ENCODE data around the gene CISD3.

Gene CISD3, protein sequence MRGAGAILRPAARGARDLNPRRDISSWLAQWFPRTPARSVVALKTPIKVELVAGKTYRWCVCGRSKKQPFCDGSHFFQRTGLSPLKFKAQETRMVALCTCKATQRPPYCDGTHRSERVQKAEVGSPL

DNA sequence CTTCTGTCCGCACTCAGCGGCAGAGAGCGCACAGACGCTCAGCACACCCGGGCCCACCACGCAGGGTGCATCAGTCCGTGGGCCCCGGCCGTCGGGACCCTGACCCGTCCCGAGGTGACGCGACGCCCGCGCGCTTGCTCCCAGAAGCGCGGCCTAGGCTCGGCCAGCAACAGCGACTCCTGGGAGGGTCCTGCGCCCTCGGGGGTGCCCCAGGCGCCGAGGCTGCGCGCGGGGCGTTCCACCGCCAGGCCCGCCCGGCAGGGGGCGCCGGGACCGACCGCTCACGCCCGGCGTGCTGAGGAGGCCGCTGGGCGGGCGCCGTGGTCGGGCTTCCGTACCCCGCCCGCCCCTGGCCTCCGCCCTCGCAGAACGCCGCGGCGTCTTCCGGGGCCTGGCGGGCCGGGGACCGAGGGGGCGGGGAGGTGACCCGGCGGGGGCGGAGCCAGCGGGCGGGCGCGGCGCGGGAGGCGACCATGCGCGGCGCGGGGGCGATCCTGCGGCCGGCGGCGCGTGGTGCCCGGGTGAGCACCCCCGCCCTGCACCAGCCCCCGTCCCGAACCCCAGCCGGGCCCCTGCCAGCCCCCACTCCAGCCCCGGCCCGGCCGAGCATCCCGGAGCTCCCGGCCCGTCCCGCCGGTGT, at the start of gene CISD3:
Gene CISD3 (plus strand): TSS at position 456 of the 640 bp plus-strand sequence. CDS start 18 bp downstream, at position 474.
- Mint-ChIP-seq H3K36me3 (ENCODE audit: low read depth) (peaks cover 19% of the 10 kb centered on the region), H3K27ac (peak within 1 kb of the TSS; percentile 90), H3K4me1 (ENCODE audit: low read depth) (peaks cover 62% of the 10 kb centered on the region), H3K4me3 (peak within 1 kb of the TSS; percentile 93), H3K9me3 (no peaks in the 10 kb centered on the region), H3K27me3 (ENCODE audit: low read depth) (no peaks in the 10 kb centered on the region)

- H3K27me3 Mint-ChIP-seq (ENCODE audit: low read depth): peaks cover 3% of the 10 kb centered on the region
- H3K36me3 Mint-ChIP-seq (ENCODE audit: low read depth): no peaks in the 10 kb centered on the region
- H3K4me1 Mint-ChIP-seq (ENCODE audit: low read depth): peaks cover 11% of the 10 kb centered on the region
- H3K4me3 Mint-ChIP-seq: no peak overlapping the region
- no peaks in the 10 kb centered on the region for H3K9me3 Mint-ChIP-seq
- H3K27ac Mint-ChIP-seq: no peak overlapping the region
Observed at GRCh38 chr17:38681096-38681495, 49.0 kb upstream of the CISD3 start.

DNA sequence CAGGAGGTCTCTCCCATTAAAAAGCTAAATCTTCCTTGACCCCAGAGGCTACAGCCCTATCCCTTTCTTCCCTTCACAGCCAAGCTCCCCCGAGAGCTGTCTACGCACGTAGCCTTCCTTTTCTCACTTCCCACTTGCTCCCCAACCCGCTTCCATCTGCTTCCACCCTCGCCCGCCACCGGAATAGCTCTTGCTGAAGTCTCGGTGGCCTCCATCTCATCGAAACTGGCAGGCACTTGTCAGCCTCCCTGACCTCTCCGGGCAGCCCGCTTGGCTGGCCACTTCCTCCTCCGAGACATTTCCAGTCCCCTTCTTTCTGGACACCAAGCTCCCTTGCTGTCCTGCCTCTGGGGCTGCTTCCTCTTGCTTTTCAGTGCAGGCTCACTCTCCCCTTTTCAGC, 44.6 kb upstream of the CISD3 start:
- Mint-ChIP-seq H3K27ac (no peak overlapping the region), H3K9me3 (no peaks in the 10 kb centered on the region), H3K4me1 (ENCODE audit: low read depth) (peaks cover 2% of the 10 kb centered on the region)

DNA sequence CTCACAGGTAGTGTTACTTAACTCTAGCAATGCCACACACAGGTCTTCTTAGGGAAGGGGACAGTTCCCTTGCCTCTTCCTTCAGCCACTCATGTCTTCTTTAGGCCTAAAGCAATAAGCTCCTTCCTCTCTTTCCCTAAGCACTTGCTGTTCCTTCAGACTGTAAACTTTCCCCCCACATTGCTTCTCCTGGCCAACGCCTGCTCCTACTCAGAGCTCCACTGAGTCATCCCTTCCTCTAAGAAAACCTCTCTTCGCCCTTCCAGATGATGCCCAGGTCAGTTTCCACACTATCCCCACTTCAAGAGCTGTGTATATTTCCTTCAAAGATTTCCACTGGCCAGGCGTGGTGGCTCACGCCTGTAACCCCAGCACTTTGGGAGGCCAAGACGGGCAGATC, 42.9 kb upstream of the CISD3 start:
- peaks cover 4% of the 10 kb centered on the region for H3K4me1 Mint-ChIP-seq (ENCODE audit: low read depth)
- no peaks in the 10 kb centered on the region for H3K36me3 Mint-ChIP-seq (ENCODE audit: low read depth)
- peaks cover 7% of the 10 kb centered on the region for H3K27me3 Mint-ChIP-seq (ENCODE audit: low read depth)
- no peak overlapping the region for H3K4me3 Mint-ChIP-seq
- no peaks in the 10 kb centered on the region for H3K9me3 Mint-ChIP-seq
- H3K27ac Mint-ChIP-seq: no peak overlapping the region

More for the DNA sequence above, 44.6 kb upstream of the CISD3 start:
- Mint-ChIP-seq H3K4me3 (no peak overlapping the region), H3K36me3 (ENCODE audit: low read depth) (no peaks in the 10 kb centered on the region), H3K27me3 (ENCODE audit: low read depth) (peaks cover 7% of the 10 kb centered on the region)

DNA sequence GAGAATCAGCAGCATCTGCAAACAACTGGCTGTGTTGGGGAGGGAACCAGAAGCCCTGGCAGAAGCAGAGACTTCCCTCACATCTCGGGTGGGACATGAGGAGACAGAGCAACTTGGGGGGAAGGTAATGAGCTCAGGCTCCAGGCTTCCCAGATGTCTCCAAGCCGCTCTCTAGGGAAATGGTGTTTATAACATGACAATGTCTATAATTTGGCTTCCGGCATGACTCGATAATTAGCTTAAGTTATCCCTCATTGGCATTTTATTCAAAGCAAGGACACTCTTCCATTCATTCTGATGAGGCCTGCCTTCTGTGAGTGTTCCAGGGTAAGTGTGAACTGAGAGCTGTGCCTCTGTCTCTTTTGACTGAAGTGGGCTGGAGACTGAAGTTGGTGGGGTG, 39.8 kb upstream of the CISD3 start:
- H3K27ac Mint-ChIP-seq: no peak overlapping the region
- H3K27me3 Mint-ChIP-seq (ENCODE audit: low read depth): peaks cover 7% of the 10 kb centered on the region
- H3K9me3 Mint-ChIP-seq: no peaks in the 10 kb centered on the region

GRCh38 chr17:38691154-38691553, 39.0 kb upstream of the CISD3 start:
- Mint-ChIP-seq H3K4me1 (ENCODE audit: low read depth) (peaks cover 7% of the 10 kb centered on the region), H3K27me3 (ENCODE audit: low read depth) (peaks cover 4% of the 10 kb centered on the region), H3K36me3 (ENCODE audit: low read depth) (no peaks in the 10 kb centered on the region), H3K4me3 (no peak overlapping the region), H3K27ac (no peak overlapping the region), H3K9me3 (no peaks in the 10 kb centered on the region)

More for the DNA sequence above, 39.8 kb upstream of the CISD3 start:
- Mint-ChIP-seq H3K4me1 (ENCODE audit: low read depth) (peaks cover 8% of the 10 kb centered on the region), H3K36me3 (ENCODE audit: low read depth) (no peaks in the 10 kb centered on the region), H3K4me3 (no peak overlapping the region)

GRCh38 chr17:38693700-38694329, 36.3 kb upstream of the CISD3 start:
- Mint-ChIP-seq H3K27ac (no peak overlapping the region), H3K4me1 (ENCODE audit: low read depth) (peaks cover 24% of the 10 kb centered on the region)

DNA sequence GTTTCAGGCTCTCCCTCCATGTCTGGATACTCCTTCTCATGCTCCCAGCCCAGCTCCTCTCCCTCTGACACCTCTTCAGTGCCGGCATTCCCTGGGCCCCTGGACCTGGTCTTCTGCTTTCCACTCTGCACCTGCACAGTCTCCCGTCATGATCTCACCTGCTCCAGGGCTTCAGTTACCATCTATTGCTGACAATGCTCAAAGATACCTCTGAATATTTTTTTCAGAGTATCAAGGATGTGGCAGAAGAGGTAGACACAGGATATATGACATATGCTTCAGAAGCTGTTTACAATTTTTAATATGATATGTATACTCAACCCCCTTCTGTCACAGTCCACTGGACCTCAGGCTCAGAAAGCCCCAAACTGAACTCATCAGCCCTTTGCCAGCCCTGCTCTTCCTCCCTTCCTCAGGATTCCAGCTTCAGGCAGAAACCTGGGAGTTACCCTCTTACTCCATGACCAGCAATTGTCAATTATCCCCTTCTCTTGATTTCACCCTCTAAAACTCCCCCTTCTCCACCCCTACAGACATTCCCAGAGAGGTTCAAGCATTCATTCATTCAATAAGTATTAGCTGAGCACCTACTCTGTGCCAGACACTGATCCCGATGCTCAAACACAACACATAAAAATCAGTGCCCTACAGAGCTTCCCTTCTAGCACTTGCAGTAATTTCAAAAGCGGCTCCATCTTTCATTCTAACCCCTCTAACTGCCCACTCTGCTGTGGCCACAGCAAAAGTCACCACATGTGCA, 32.9 kb upstream of the CISD3 start:
- Mint-ChIP-seq H3K9me3 (no peaks in the 10 kb centered on the region), H3K4me1 (ENCODE audit: low read depth) (peaks cover 45% of the 10 kb centered on the region), H3K27me3 (ENCODE audit: low read depth) (no peaks in the 10 kb centered on the region), H3K27ac (peak overlapping the region; percentile 80), H3K36me3 (ENCODE audit: low read depth) (peaks cover 3% of the 10 kb centered on the region), H3K4me3 (peak overlapping the region; percentile 8)

More at GRCh38 chr17:38693700-38694329, 36.3 kb upstream of the CISD3 start:
- Mint-ChIP-seq H3K36me3 (ENCODE audit: low read depth) (no peaks in the 10 kb centered on the region), H3K4me3 (no peak overlapping the region), H3K27me3 (ENCODE audit: low read depth) (no peaks in the 10 kb centered on the region), H3K9me3 (no peaks in the 10 kb centered on the region)

- Mint-ChIP-seq H3K4me3 (no peak overlapping the region), H3K9me3 (no peaks in the 10 kb centered on the region), H3K27me3 (ENCODE audit: low read depth) (no peaks in the 10 kb centered on the region), H3K27ac (peak overlapping the region; percentile 42), H3K4me1 (ENCODE audit: low read depth) (peaks cover 50% of the 10 kb centered on the region), H3K36me3 (ENCODE audit: low read depth) (peaks cover 3% of the 10 kb centered on the region)
Observed at GRCh38 chr17:38698760-38699159, 31.4 kb upstream of the CISD3 start.

DNA sequence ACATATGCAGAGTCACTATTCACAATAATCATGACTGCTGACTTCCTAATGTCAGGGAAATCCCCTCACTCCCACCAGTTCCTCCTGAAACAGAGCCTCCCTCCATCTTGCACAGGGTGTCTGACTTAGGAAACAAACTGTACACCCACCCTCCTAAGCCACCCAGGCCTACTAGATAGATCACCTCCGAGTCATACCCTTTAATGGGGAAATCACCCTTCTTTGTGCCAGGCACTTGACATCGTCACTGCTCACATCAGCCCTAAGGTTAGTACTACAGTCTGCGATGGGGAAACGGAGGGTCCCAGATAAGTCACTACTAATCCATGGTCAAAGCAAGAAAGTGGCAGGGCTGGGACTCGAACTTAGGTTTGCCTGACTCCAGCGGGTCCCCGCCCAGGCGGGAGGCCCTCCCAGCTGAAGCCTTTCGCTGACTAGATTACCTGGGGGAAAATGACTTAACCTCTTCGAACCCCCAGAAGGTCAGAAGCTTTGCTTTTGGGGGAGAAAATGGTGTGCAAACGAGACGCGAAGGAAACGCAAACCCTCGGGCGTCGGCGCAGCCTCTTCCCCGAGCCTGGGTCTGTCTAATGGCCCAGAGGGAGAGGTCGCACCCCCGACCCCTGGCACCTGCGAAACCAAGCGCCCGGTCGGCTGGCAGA, 28.5 kb upstream of the CISD3 start:
- H3K9me3 Mint-ChIP-seq: no peaks in the 10 kb centered on the region
- H3K27me3 Mint-ChIP-seq (ENCODE audit: low read depth): no peaks in the 10 kb centered on the region
- peak overlapping the region; percentile 87 for H3K4me3 Mint-ChIP-seq
- peaks cover 57% of the 10 kb centered on the region for H3K4me1 Mint-ChIP-seq (ENCODE audit: low read depth)
- peaks cover 6% of the 10 kb centered on the region for H3K36me3 Mint-ChIP-seq (ENCODE audit: low read depth)
- peak overlapping the region; percentile 100 for H3K27ac Mint-ChIP-seq

- Mint-ChIP-seq H3K4me1 (ENCODE audit: low read depth) (peaks cover 56% of the 10 kb centered on the region), H3K9me3 (no peaks in the 10 kb centered on the region), H3K36me3 (ENCODE audit: low read depth) (peaks cover 10% of the 10 kb centered on the region), H3K27ac (peak overlapping the region; percentile 100), H3K4me3 (peak overlapping the region; percentile 98), H3K27me3 (ENCODE audit: low read depth) (no peaks in the 10 kb centered on the region)
Observed at GRCh38 chr17:38702166-38702915, 27.8 kb upstream of the CISD3 start.

DNA sequence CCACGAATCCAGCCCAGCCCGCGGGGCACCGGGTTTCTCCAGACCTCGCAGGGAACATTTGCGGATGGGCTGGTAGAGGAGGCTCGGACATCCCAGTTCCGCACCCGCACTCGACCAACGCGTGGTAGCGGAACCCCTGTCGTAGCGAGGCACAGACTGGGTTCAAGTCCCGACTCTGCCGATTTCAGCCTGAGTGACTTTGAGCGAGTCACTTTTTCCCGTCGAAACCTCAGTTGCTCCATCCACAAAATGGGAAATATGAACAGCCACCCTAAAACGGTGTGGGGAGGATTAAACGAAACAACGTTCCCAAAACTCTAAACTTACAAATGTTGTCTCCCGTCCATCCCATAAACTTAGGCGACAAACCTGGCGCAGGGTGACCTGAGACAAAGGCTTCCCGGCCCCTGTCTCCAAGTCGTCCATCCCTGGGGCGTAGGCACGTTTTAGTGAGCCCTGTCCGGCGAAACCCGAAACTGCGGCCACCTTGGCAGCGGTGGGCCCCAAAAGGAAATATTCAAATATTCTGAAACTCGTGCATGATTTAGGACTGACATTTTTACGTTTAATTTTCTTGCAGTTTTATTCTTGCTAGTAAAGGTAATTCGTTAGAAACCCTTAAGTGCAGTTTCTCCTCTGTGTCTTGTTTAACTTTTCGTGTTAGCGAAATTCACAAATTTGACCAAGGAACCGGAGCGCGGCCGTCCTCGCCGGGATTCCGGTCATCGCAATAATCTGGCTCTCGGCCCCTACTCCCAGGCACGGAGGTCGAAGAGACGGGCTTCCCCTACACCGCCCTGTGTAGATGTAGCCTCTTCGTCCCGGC, 27.0 kb upstream of the CISD3 start:
- H3K4me1 Mint-ChIP-seq (ENCODE audit: low read depth): peaks cover 58% of the 10 kb centered on the region
- H3K9me3 Mint-ChIP-seq: no peaks in the 10 kb centered on the region
- H3K4me3 Mint-ChIP-seq: peak overlapping the region; percentile 98
- H3K27me3 Mint-ChIP-seq (ENCODE audit: low read depth): no peaks in the 10 kb centered on the region
- H3K27ac Mint-ChIP-seq: peak overlapping the region; percentile 100
- H3K36me3 Mint-ChIP-seq (ENCODE audit: low read depth): peaks cover 16% of the 10 kb centered on the region
